Measurements from ENCODE around the gene ITGA5.

The ITGA5 gene

DNA sequence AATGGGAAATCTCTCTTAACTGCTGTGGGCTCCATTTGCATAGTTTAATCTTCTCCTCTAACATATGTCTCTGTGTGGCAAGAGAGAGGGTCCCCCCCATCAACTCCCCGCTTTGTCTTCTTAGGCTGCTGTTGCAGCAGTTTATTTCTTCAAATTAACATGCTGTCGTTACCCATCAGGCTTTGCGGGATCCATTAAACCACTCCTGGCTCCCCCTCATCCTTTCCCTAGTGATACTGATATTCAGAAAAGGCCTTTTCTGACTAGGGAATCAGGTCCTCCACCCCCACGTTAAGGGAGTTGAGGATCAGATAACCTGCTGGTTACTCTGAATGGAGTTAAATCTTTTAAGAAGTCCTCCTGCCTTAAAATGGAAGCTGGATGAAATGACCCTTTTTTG, 70.0 kb downstream of the ITGA5 start:
- DNase-seq = no peak
